RWPE2 (cell line): ENCODE measurements around the gene HSD17B11.
"Not testable (repeated sequence)": the region's sequence is repeated elsewhere in the genome, so short reads cannot be mapped to it uniquely, and the experiment has no call there.

Experiments
- ATAC-seq: fragments of 200-7000 bp; cut with Tn5 transposase; 3 replicates; pipeline ENCODE4 v1.9.1; 2021; ENCODE audit warnings: low read depth
- DNase-seq: peaks from one replicate; pipeline ENCODE4 v3.0.0-alpha.2; 2020; ENCODE audit warnings: low spot score
- H3K27ac ChIP-seq: fragments of 450-650 bp; 2 replicates; pipeline ENCODE4 v1.5.1; 2017; ENCODE audit warnings: mild to moderate bottlenecking; ENCODE audit not compliant: poor library complexity, severe bottlenecking
- H3K27me3 ChIP-seq: fragments of 250-450 bp; sonication (Bioruptor Pico); 2 replicates; pipeline ENCODE4 v1.5.1; 2021; ENCODE audit warnings: mild to moderate bottlenecking, moderate library complexity; ENCODE audit not compliant: insufficient read depth, poor library complexity, severe bottlenecking
- H3K36me3 ChIP-seq: fragments of 250-450 bp; sonication (Bioruptor Pico); 2 replicates; pipeline ENCODE4 v1.5.1; 2020; ENCODE audit warnings: low read depth, mild to moderate bottlenecking, moderate library complexity
- H3K4me1 ChIP-seq: fragments of 250-450 bp; sonication (Bioruptor Pico); 2 replicates; pipeline ENCODE4 v1.5.1; 2021; ENCODE audit warnings: mild to moderate bottlenecking, moderate library complexity; ENCODE audit not compliant: insufficient read depth, poor library complexity, severe bottlenecking
- H3K4me3 ChIP-seq: fragments of 250-450 bp; sonication (Bioruptor Pico); 2 replicates; pipeline ENCODE4 v1.5.1; 2021; ENCODE audit warnings: mild to moderate bottlenecking, moderate library complexity; ENCODE audit not compliant: severe bottlenecking
- H3K9me3 ChIP-seq: fragments of 250-450 bp; sonication (Bioruptor Pico); 2 replicates; pipeline ENCODE4 v1.5.1; 2021; ENCODE audit warnings: mild to moderate bottlenecking, moderate library complexity; ENCODE audit not compliant: severe bottlenecking
- TF ChIP-seq, protein P1 (sequence below): fragments of 450-650 bp; IDR thresholded peaks from one replicate; pipeline ENCODE4 v1.5.1; 2017; ENCODE audit warnings: mild to moderate bottlenecking, moderate library complexity; ENCODE audit not compliant: poor library complexity, severe bottlenecking

The HSD17B11 gene

GRCh38 chr4:87387237-87387636, 3.8 kb downstream of the HSD17B11 start:
- TF ChIP-seq, protein P1, sequence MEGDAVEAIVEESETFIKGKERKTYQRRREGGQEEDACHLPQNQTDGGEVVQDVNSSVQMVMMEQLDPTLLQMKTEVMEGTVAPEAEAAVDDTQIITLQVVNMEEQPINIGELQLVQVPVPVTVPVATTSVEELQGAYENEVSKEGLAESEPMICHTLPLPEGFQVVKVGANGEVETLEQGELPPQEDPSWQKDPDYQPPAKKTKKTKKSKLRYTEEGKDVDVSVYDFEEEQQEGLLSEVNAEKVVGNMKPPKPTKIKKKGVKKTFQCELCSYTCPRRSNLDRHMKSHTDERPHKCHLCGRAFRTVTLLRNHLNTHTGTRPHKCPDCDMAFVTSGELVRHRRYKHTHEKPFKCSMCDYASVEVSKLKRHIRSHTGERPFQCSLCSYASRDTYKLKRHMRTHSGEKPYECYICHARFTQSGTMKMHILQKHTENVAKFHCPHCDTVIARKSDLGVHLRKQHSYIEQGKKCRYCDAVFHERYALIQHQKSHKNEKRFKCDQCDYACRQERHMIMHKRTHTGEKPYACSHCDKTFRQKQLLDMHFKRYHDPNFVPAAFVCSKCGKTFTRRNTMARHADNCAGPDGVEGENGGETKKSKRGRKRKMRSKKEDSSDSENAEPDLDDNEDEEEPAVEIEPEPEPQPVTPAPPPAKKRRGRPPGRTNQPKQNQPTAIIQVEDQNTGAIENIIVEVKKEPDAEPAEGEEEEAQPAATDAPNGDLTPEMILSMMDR = no peak

GRCh38 chr4:87384466-87385132, 6.4 kb downstream of the HSD17B11 start:
- not testable (repeated sequence) for H3K27ac ChIP-seq, H3K4me1 ChIP-seq, H3K4me3 ChIP-seq, H3K9me3 ChIP-seq, H3K36me3 ChIP-seq, H3K27me3 ChIP-seq, DNase-seq, ATAC-seq

More at GRCh38 chr4:87387237-87387636, 3.8 kb downstream of the HSD17B11 start:
- Histone ChIP-seq H3K27ac (no peak overlapping the region), H3K9me3 (no peaks in the 10 kb centered on the region), H3K4me3 (no peak overlapping the region), H3K36me3 (no peaks in the 10 kb centered on the region), H3K4me1 (peaks cover 6% of the 10 kb centered on the region), H3K27me3 (no peaks in the 10 kb centered on the region)
- DNase-seq = no peak
- no peak for ATAC-seq

GRCh38 chr4:87382931-87383330, 8.1 kb downstream of the HSD17B11 start:
- DNase-seq (no peak), ATAC-seq (no peak)
- no peaks in the 10 kb centered on the region for H3K36me3 ChIP-seq
- no peaks in the 10 kb centered on the region for H3K4me1 ChIP-seq
- H3K27ac ChIP-seq = no peak overlapping the region
- no peaks in the 10 kb centered on the region for H3K9me3 ChIP-seq
- TF ChIP-seq, protein P1 = no peak
- no peak overlapping the region for H3K4me3 ChIP-seq
- H3K27me3 ChIP-seq = no peaks in the 10 kb centered on the region

DNA sequence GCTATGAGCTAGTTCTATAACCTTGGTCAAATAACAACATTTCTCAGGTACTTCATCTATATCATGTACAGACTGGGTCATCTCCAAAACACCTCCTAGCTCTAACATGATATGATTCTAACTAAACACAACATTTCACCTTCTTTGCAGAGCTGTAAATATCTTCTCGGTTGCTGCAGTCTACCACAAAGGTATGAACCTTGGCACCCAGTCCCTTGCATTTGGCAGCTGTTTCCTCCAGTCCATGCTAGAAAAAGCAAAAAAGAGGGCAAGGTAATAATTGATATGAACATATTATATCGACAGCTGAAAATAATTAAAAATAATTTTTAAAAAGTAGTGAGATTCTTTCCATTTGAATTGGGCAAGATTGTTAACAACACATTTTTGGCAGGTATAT, 8.9 kb downstream of the HSD17B11 start:
- ATAC-seq (no peak), DNase-seq (no peak)
- TF ChIP-seq, protein P1 = no peak
- Histone ChIP-seq H3K27ac (no peak overlapping the region), H3K4me1 (no peaks in the 10 kb centered on the region), H3K27me3 (no peaks in the 10 kb centered on the region), H3K4me3 (no peak overlapping the region), H3K9me3 (no peaks in the 10 kb centered on the region), H3K36me3 (no peaks in the 10 kb centered on the region)

GRCh38 chr4:87377816-87378215, 13.2 kb downstream of the HSD17B11 start:
- DNase-seq = no peak
- no peak overlapping the region for H3K27ac ChIP-seq
- TF ChIP-seq, protein P1 = no peak
- H3K36me3 ChIP-seq = no peaks in the 10 kb centered on the region
- H3K4me1 ChIP-seq = peaks cover 5% of the 10 kb centered on the region
- H3K27me3 ChIP-seq = no peaks in the 10 kb centered on the region
- ATAC-seq = no peak
- H3K4me3 ChIP-seq = no peak overlapping the region
- no peaks in the 10 kb centered on the region for H3K9me3 ChIP-seq
